ENCODE results near the gene NQO2. TPM values are rescaled to one million over a fixed set of nuclear protein-coding genes. Genes with fewer than 3 reads are reported as not detected.

Gene NQO2
- total and polyA plus RNA-seq, 2 of the 13 experiments (the other 11 are each of a cell fraction or from before 2014, with no cell fraction given): 32.2 to 56.5 TPM

GRCh38 chr6:3023663-3024483, 24.2 kb downstream of the NQO2 start:
- CTCF ChIA-PET (ENCODE audit: low intra/inter-chr PET ratio, low total read pairs): no interaction called here
- no peak overlapping the region for H3K9ac ChIP-seq (ENCODE audit: insufficient read depth, low read depth, low read length)
- intact Hi-C loops (cut with micrococcal nuclease; ENCODE audit: unreplicated experiment): no loop called here
- no peak overlapping the region for H3K4me3 ChIP-seq (replicated peaks in 1 of 3; ENCODE audit: insufficient read depth in 1 of 3, low read depth in 2 of 3, low read length in 3 of 3)
- H3K4me1 ChIP-seq (ENCODE audit: insufficient read depth, low read length): peaks cover 23% of the 10 kb centered on the region
- BruUV-seq (replicated peaks): no TSS peak
- no peaks in the 10 kb centered on the region for H3K79me2 ChIP-seq (ENCODE audit: insufficient read depth, low read length)
- in situ Hi-C loops (cut with HindIII; ENCODE audit: extremely low pct_ligation_motif_present, low pct_unique_long_range_greater_than_20kb): no loop called here
- H2AFZ ChIP-seq (ENCODE audit: low read length): no peak overlapping the region
- no peak overlapping the region for H3K4me2 ChIP-seq (ENCODE audit: low read depth, low read length)
- peaks cover 1 to 12% of the 10 kb centered on the region in 2 experiments; a peak in 3 of 5 replicates for H3K36me3 ChIP-seq (replicated peaks in 1 of 2; ENCODE audit: control insufficient read depth in 1 of 2, insufficient read depth in 2 of 2, low read length in 2 of 2)
- H4K20me1 ChIP-seq (ENCODE audit: insufficient read depth, low read length): no peaks in the 10 kb centered on the region
- H3K9me3 ChIP-seq (ENCODE audit: low read length): no peaks in the 10 kb centered on the region
- 87% methylated on average over 32 of the region's 32 CpGs for WGBS (ENCODE audit: low lambda C conversion rate)
- FAIRE-seq: no peak
- no peak for DNase-seq (ENCODE audit: low spot score)
- no peak overlapping the region for H3K27ac ChIP-seq (ENCODE audit: extremely low read length, insufficient read depth, low read length)
- ATAC-seq: no peak
- POLR2A ChIA-PET: no interaction called here
- no peaks in the 10 kb centered on the region for H3K27me3 ChIP-seq (ENCODE audit: control insufficient read depth in 1 of 2, insufficient read depth in 2 of 2, low read length in 2 of 2)
- TF ChIP-seq, protein P1, sequence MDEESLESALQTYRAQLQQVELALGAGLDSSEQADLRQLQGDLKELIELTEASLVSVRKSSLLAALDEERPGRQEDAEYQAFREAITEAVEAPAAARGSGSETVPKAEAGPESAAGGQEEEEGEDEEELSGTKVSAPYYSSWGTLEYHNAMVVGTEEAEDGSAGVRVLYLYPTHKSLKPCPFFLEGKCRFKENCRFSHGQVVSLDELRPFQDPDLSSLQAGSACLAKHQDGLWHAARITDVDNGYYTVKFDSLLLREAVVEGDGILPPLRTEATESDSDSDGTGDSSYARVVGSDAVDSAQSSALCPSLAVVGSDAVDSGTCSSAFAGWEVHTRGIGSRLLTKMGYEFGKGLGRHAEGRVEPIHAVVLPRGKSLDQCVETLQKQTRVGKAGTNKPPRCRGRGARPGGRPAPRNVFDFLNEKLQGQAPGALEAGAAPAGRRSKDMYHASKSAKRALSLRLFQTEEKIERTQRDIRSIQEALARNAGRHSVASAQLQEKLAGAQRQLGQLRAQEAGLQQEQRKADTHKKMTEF (CRISPR knock-in tag; IDR thresholded peaks at IDR 0.05): no peak
- TF ChIP-seq GABPB1 (CRISPR knock-in tag; IDR thresholded peaks at IDR 0.05): peak; percentile 36; the same call in 1 of the 2 replicates
- no peak for TF ChIP-seq WIZ (CRISPR knock-in tag; IDR thresholded peaks at IDR 0.05)
- TF ChIP-seq, protein P2, sequence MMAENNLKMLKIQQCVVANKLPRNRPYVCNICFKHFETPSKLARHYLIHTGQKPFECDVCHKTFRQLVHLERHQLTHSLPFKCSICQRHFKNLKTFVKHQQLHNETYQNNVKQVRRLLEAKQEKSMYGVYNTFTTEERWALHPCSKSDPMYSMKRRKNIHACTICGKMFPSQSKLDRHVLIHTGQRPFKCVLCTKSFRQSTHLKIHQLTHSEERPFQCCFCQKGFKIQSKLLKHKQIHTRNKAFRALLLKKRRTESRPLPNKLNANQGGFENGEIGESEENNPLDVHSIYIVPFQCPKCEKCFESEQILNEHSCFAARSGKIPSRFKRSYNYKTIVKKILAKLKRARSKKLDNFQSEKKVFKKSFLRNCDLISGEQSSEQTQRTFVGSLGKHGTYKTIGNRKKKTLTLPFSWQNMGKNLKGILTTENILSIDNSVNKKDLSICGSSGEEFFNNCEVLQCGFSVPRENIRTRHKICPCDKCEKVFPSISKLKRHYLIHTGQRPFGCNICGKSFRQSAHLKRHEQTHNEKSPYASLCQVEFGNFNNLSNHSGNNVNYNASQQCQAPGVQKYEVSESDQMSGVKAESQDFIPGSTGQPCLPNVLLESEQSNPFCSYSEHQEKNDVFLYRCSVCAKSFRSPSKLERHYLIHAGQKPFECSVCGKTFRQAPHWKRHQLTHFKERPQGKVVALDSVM (CRISPR knock-in tag; IDR thresholded peaks at IDR 0.05): no peak
- TF ChIP-seq FOSL2 (CRISPR knock-in tag; IDR thresholded peaks at IDR 0.05): peak; percentile 42; the same call in 1 of the 2 replicates
- peak; percentile 44; the same call in 1 of the 2 replicates for TF ChIP-seq ZNF687 (CRISPR knock-in tag; IDR thresholded peaks at IDR 0.05)
- peak; percentile 60; the same call in 1 of the 2 replicates for TF ChIP-seq NFE2 (CRISPR knock-in tag; IDR thresholded peaks at IDR 0.05)
- no peak for TF ChIP-seq ATF1 (CRISPR knock-in tag; IDR thresholded peaks at IDR 0.05)
- peak; percentile 37; the same call in 1 of the 2 replicates for TF ChIP-seq ZFP91 (CRISPR knock-in tag; IDR thresholded peaks at IDR 0.05; ENCODE audit: borderline replicate concordance)
- peak; percentile 33; the same call in 1 of the 2 replicates for TF ChIP-seq CSRNP1 (CRISPR knock-in tag; IDR thresholded peaks at IDR 0.05)
- peak; percentile 61 for TF ChIP-seq AGO2 (optimal IDR thresholded peaks at IDR 0.05; ENCODE audit: low read depth, low read length)
